ENCODE data around the gene RADIL.
"Not testable (repeated sequence)": the region's sequence is repeated elsewhere in the genome, so short reads cannot be mapped to it uniquely, and the experiment has no call there.

Gene RADIL

GRCh38 chr7:4893188-4893587, 9.7 kb upstream of the RADIL start:
- not testable (repeated sequence) for H3K27ac Mint-ChIP-seq, H3K4me1 Mint-ChIP-seq, DNase-seq, H3K36me3 Mint-ChIP-seq, H3K9me3 Mint-ChIP-seq, H3K27me3 Mint-ChIP-seq, H3K4me3 Mint-ChIP-seq
- CTCF ChIA-PET = interaction anchor here (1.2 kb wide), 1 partner anchor 44 kb away, joined by 3 read pairs; no protein-coding TSS in a partner anchor

GRCh38 chr7:4891522-4891921, 8.0 kb upstream of the RADIL start:
- H3K9me3 Mint-ChIP-seq, H3K4me3 Mint-ChIP-seq, H3K36me3 Mint-ChIP-seq, CTCF ChIA-PET, DNase-seq, H3K4me1 Mint-ChIP-seq, H3K27me3 Mint-ChIP-seq, H3K27ac Mint-ChIP-seq: not testable (repeated sequence)

- DNase-seq = no peak
- Mint-ChIP-seq H3K36me3 (no peaks in the 10 kb centered on the region), H3K27ac (no peak overlapping the region), H3K4me3 (no peak overlapping the region), H3K9me3 (no peaks in the 10 kb centered on the region), H3K27me3 (peaks cover 12% of the 10 kb centered on the region), H3K4me1 (no peaks in the 10 kb centered on the region)
- CTCF ChIA-PET = interaction anchor here (0.6 kb wide), 1 partner anchor 36 kb away, joined by 5 read pairs; no protein-coding TSS in a partner anchor
Observed at GRCh38 chr7:4889682-4890081, 6.2 kb upstream of the RADIL start.

- Mint-ChIP-seq H3K4me1 (no peaks in the 10 kb centered on the region), H3K9me3 (no peaks in the 10 kb centered on the region), H3K36me3 (no peaks in the 10 kb centered on the region), H3K27ac (no peak overlapping the region), H3K27me3 (peaks cover 25% of the 10 kb centered on the region), H3K4me3 (no peak overlapping the region)
- CTCF ChIA-PET = no interaction called here
- no peak for DNase-seq
Observed at GRCh38 chr7:4888161-4888560, 4.6 kb upstream of the RADIL start.

- Mint-ChIP-seq H3K4me3 (no peak overlapping the region), H3K27ac (no peak overlapping the region), H3K9me3 (no peaks in the 10 kb centered on the region), H3K36me3 (no peaks in the 10 kb centered on the region), H3K27me3 (peaks cover 39% of the 10 kb centered on the region), H3K4me1 (peaks cover 10% of the 10 kb centered on the region)
- no peak for DNase-seq
- CTCF ChIA-PET = no interaction called here
Observed at GRCh38 chr7:4886671-4887070, 3.2 kb upstream of the RADIL start.

- no peaks in the 10 kb centered on the region for H3K36me3 Mint-ChIP-seq
- no peaks in the 10 kb centered on the region for H3K9me3 Mint-ChIP-seq
- peaks cover 10% of the 10 kb centered on the region for H3K4me1 Mint-ChIP-seq
- H3K4me3 Mint-ChIP-seq = no peak overlapping the region
- CTCF ChIA-PET = interaction anchor here (2.2 to 3.3 kb wide), 2 partner anchors 55 to 87 kb away, joined by 15 to 31 read pairs; no protein-coding TSS in a partner anchor
- no peak for DNase-seq
- H3K27ac Mint-ChIP-seq = no peak overlapping the region
- H3K27me3 Mint-ChIP-seq = peaks cover 52% of the 10 kb centered on the region
Observed at GRCh38 chr7:4885317-4885807, 1.8 kb upstream of the RADIL start.

GRCh38 chr7:4884164-4884563, 648 bp upstream of the RADIL start:
- Mint-ChIP-seq H3K4me1 (peaks cover 10% of the 10 kb centered on the region), H3K4me3 (no peak overlapping the region), H3K27ac (no peak overlapping the region), H3K27me3 (peaks cover 59% of the 10 kb centered on the region), H3K9me3 (no peaks in the 10 kb centered on the region), H3K36me3 (no peaks in the 10 kb centered on the region)
- no peak for DNase-seq
- CTCF ChIA-PET = interaction anchor here (1.2 to 3.3 kb wide), 7 partner anchors 35 to 200 kb away, joined by 3 to 31 read pairs (median 6); no protein-coding TSS in a partner anchor

GRCh38 chr7:4883033-4883371, 514 bp downstream of the RADIL start:
- CTCF ChIA-PET = interaction anchor here (0.7 to 3.3 kb wide), 11 partner anchors 12 to 209 kb away, joined by 3 to 31 read pairs (median 5); no protein-coding TSS in a partner anchor
- H3K27me3 Mint-ChIP-seq = peaks cover 59% of the 10 kb centered on the region
- peak overlapping the region; percentile 58 for H3K4me3 Mint-ChIP-seq
- no peak for DNase-seq
- no peaks in the 10 kb centered on the region for H3K36me3 Mint-ChIP-seq
- no peaks in the 10 kb centered on the region for H3K9me3 Mint-ChIP-seq
- peaks cover 10% of the 10 kb centered on the region for H3K4me1 Mint-ChIP-seq
- H3K27ac Mint-ChIP-seq = no peak overlapping the region

- Mint-ChIP-seq H3K4me3 (peak overlapping the region; percentile 58), H3K4me1 (peaks cover 10% of the 10 kb centered on the region), H3K27ac (no peak overlapping the region), H3K36me3 (no peaks in the 10 kb centered on the region), H3K9me3 (no peaks in the 10 kb centered on the region), H3K27me3 (peaks cover 59% of the 10 kb centered on the region)
- CTCF ChIA-PET = interaction anchor here (1.1 to 3.3 kb wide), 6 partner anchors 12 to 89 kb away, joined by 3 to 31 read pairs (median 6); no protein-coding TSS in a partner anchor
- no peak for DNase-seq
Observed at GRCh38 chr7:4882169-4883032, 1.1 kb downstream of the RADIL start.

GRCh38 chr7:4880218-4880617, 3.3 kb downstream of the RADIL start:
- CTCF ChIA-PET = no interaction called here
- Mint-ChIP-seq H3K4me1 (peaks cover 10% of the 10 kb centered on the region), H3K36me3 (no peaks in the 10 kb centered on the region), H3K4me3 (no peak overlapping the region), H3K27me3 (peaks cover 56% of the 10 kb centered on the region), H3K27ac (no peak overlapping the region), H3K9me3 (no peaks in the 10 kb centered on the region)
- no peak for DNase-seq

- H3K36me3 Mint-ChIP-seq = no peaks in the 10 kb centered on the region
- CTCF ChIA-PET = no interaction called here
Observed at GRCh38 chr7:4879396-4880081, 4.0 kb downstream of the RADIL start.

GRCh38 chr7:4878336-4879335, 4.9 kb downstream of the RADIL start:
- CTCF ChIA-PET = no interaction called here

More at GRCh38 chr7:4879396-4880081, 4.0 kb downstream of the RADIL start:
- DNase-seq = no peak
- Mint-ChIP-seq H3K27me3 (peaks cover 51% of the 10 kb centered on the region), H3K4me3 (no peak overlapping the region), H3K4me1 (peaks cover 10% of the 10 kb centered on the region), H3K9me3 (no peaks in the 10 kb centered on the region), H3K27ac (no peak overlapping the region)

GRCh38 chr7:4876586-4876985, 6.9 kb downstream of the RADIL start:
- no peaks in the 10 kb centered on the region for H3K36me3 Mint-ChIP-seq
- H3K9me3 Mint-ChIP-seq = no peaks in the 10 kb centered on the region
- H3K27me3 Mint-ChIP-seq = peaks cover 46% of the 10 kb centered on the region
- CTCF ChIA-PET = no interaction called here
- no peaks in the 10 kb centered on the region for H3K4me1 Mint-ChIP-seq
- no peak overlapping the region for H3K4me3 Mint-ChIP-seq
- DNase-seq = no peak
- no peak overlapping the region for H3K27ac Mint-ChIP-seq

More at GRCh38 chr7:4878336-4879335, 4.9 kb downstream of the RADIL start:
- DNase-seq = no peak
- H3K36me3 Mint-ChIP-seq = no peaks in the 10 kb centered on the region
- H3K4me1 Mint-ChIP-seq = peaks cover 10% of the 10 kb centered on the region
- H3K9me3 Mint-ChIP-seq = no peaks in the 10 kb centered on the region
- no peak overlapping the region for H3K27ac Mint-ChIP-seq
- H3K27me3 Mint-ChIP-seq = peaks cover 44% of the 10 kb centered on the region
- no peak overlapping the region for H3K4me3 Mint-ChIP-seq

- Mint-ChIP-seq H3K36me3 (no peaks in the 10 kb centered on the region), H3K9me3 (no peaks in the 10 kb centered on the region), H3K4me3 (no peak overlapping the region), H3K4me1 (peaks cover 7% of the 10 kb centered on the region), H3K27me3 (peaks cover 43% of the 10 kb centered on the region), H3K27ac (no peak overlapping the region)
- no peak for DNase-seq
- CTCF ChIA-PET = no interaction called here
Observed at GRCh38 chr7:4875391-4875790, 8.1 kb downstream of the RADIL start.

Measured in activated naive CD4-positive, alpha-beta T cell treated with anti-CD3 and anti-CD28 coated beads, Interleukin-2, amount 10 ng/mL, durations not matched to agents 7 days and 5 days (primary cell).